Peyer's patch (tissue), 4 donors: ENCODE data around the gene SPRED3. TPM values are rescaled to one million over a fixed set of nuclear protein-coding genes. Genes with fewer than 3 reads are reported as not detected.

ENCODE experiments used
- DNase-seq, 3 donors: peaks; one replicate each; pipeline ENCODE4 v3.0.0-alpha.2; 2017 to 2019
- H3K27ac ChIP-seq, 4 donors: fragments of 200-600 bp; sonication (generic); one replicate each; pipeline ENCODE4 v1.5.1; 2016 to 2019
- H3K27me3 ChIP-seq, 2 donors: fragments of 200-600 bp; sonication (generic); one replicate each; pipeline ENCODE4 v1.5.1; 2019
- H3K36me3 ChIP-seq, 3 donors: fragments of 200-600 bp; sonication (generic); one replicate each; pipeline ENCODE4 v1.5.1; 2016 to 2019
- H3K4me1 ChIP-seq, 4 donors: fragments of 200-600 bp; sonication (generic); one replicate each; pipeline ENCODE4 v1.5.1; 2016 to 2019
- H3K4me3 ChIP-seq, 4 donors: fragments of 200-600 bp; sonication (generic); 1 replicate in 3 of 4; 2 replicates in 1 of 4; pipeline ENCODE4 v1.5.1; 2016 to 2019; ENCODE audit warnings: mild to moderate bottlenecking in 1 of 4
- H3K9me3 ChIP-seq, 4 donors: fragments of 200-600 bp; sonication (generic); one replicate each; pipeline ENCODE4 v1.5.1; 2016 to 2019; ENCODE audit warnings: mild to moderate bottlenecking in 1 of 4
- CTCF ChIP-seq, 6 experiments: fragments of 450-650 bp in 4 of 6; fragments of 200-600 bp in 2 of 6; sonication (generic) in 1 of 6; IDR thresholded peaks; one replicate each; pipeline ENCODE4 v1.5.1; 2017 to 2019; ENCODE audit warnings: antibody characterized with exemption in 6 of 6, mild to moderate bottlenecking in 3 of 6, moderate library complexity in 1 of 6
- POLR2A ChIP-seq, 2 donors: fragments of 450-650 bp; IDR thresholded peaks; one replicate each; pipeline ENCODE4 v1.5.1; 2017; ENCODE audit warnings: antibody characterized with exemption in 2 of 2, mild to moderate bottlenecking in 2 of 2, moderate library complexity in 2 of 2
- total RNA-seq, 4 donors: library from RNA; depleted of rRNA; stranded (reverse); fragments of >200 nt; gene quantifications; one replicate each; pipeline ENCODE4 v1.1.0, GENCODE V29; 2016

The SPRED3 gene
- total RNA-seq, 4 donors from 2014 or later: 0.88 to 5.9 (median 2.4) TPM; not detected in 1

GRCh38 chr19:38352611-38353010 is 35.9 kb upstream of the SPRED3 start:
- TF ChIP-seq CTCF (IDR thresholded peaks at IDR 0.05): no peak
- no peak for TF ChIP-seq POLR2A (IDR thresholded peaks at IDR 0.05)
- H3K4me1 ChIP-seq: no peaks in the 10 kb centered on the region
- DNase-seq: no peak
- H3K4me3 ChIP-seq: no peak overlapping the region
- H3K36me3 ChIP-seq: no peaks in the 10 kb centered on the region
- H3K9me3 ChIP-seq: no peaks in the 10 kb centered on the region
- no peak overlapping the region for H3K27ac ChIP-seq
- no peaks in the 10 kb centered on the region for H3K27me3 ChIP-seq

GRCh38 chr19:38355728-38356725 is 32.5 kb upstream of the SPRED3 start:
- no peak overlapping the region for H3K4me3 ChIP-seq
- H3K27me3 ChIP-seq: no peaks in the 10 kb centered on the region
- no peak overlapping the region for H3K27ac ChIP-seq
- DNase-seq: no peak
- no peaks in the 10 kb centered on the region for H3K9me3 ChIP-seq
- TF ChIP-seq CTCF (IDR thresholded peaks at IDR 0.05) (no peak), POLR2A (IDR thresholded peaks at IDR 0.05) (no peak)
- no peaks in the 10 kb centered on the region for H3K36me3 ChIP-seq
- peaks cover 0 to under 1% (median 0%) of the 10 kb centered on the region in 4 donors for H3K4me1 ChIP-seq

- H3K9me3 ChIP-seq: no peaks in the 10 kb centered on the region
- no peak overlapping the region for H3K4me3 ChIP-seq
- H3K4me1 ChIP-seq: peaks cover 0 to 19% (median 4%) of the 10 kb centered on the region in 4 donors
- no peaks in the 10 kb centered on the region for H3K27me3 ChIP-seq
- TF ChIP-seq POLR2A (IDR thresholded peaks at IDR 0.05) (no peak), CTCF (IDR thresholded peaks at IDR 0.05) (no peak)
- no peaks in the 10 kb centered on the region for H3K36me3 ChIP-seq
- no peak for DNase-seq
- no peak overlapping the region for H3K27ac ChIP-seq
Observed at GRCh38 chr19:38358071-38358470, 30.4 kb upstream of the SPRED3 start.

- TF ChIP-seq CTCF (IDR thresholded peaks at IDR 0.05) (no peak), POLR2A (IDR thresholded peaks at IDR 0.05) (no peak)
- Histone ChIP-seq H3K27ac (no peak overlapping the region), H3K9me3 (no peaks in the 10 kb centered on the region), H3K27me3 (no peaks in the 10 kb centered on the region), H3K4me3 (no peak overlapping the region), H3K4me1 (peaks cover 0 to 19% (median 4%) of the 10 kb centered on the region in 4 donors), H3K36me3 (no peaks in the 10 kb centered on the region)
- DNase-seq: no peak
Observed at GRCh38 chr19:38359242-38360021, 29.1 kb upstream of the SPRED3 start.

GRCh38 chr19:38360351-38360750 is 28.1 kb upstream of the SPRED3 start:
- Histone ChIP-seq H3K27ac (no peak overlapping the region), H3K4me3 (no peak overlapping the region), H3K36me3 (no peaks in the 10 kb centered on the region), H3K9me3 (no peaks in the 10 kb centered on the region), H3K27me3 (no peaks in the 10 kb centered on the region), H3K4me1 (peaks cover 0 to 19% (median 4%) of the 10 kb centered on the region in 4 donors)
- TF ChIP-seq CTCF (IDR thresholded peaks at IDR 0.05) (no peak), POLR2A (IDR thresholded peaks at IDR 0.05) (no peak)
- no peak for DNase-seq
